H54 (cell line): ENCODE results near the gene NOTCH4.
"Not testable (repeated sequence)": the region's sequence is repeated elsewhere in the genome, so short reads cannot be mapped to it uniquely, and the experiment has no call there.

Experiments
- DNase-seq: peaks from one replicate; pipeline ENCODE4 v3.0.0; 2011; ENCODE audit warnings: low spot score, mixed read lengths; ENCODE audit not compliant: insufficient read length
- FAIRE-seq: peaks from 3 replicates; lab custom pipeline; 2011; peaks lifted over from hg19 to GRCh38; lab: Jason Lieb, UNC
- POLR2A ChIP-seq: IDR thresholded peaks from 2 replicates; pipeline ENCODE4 v1.6.1; 2011; ENCODE audit warnings: low read depth, mild to moderate bottlenecking, low read length

The NOTCH4 gene

GRCh38 chr6:32239462-32239861 is 15.6 kb upstream of the NOTCH4 start:
- FAIRE-seq (no peak), DNase-seq (no peak)
- no peak for TF ChIP-seq POLR2A

DNA sequence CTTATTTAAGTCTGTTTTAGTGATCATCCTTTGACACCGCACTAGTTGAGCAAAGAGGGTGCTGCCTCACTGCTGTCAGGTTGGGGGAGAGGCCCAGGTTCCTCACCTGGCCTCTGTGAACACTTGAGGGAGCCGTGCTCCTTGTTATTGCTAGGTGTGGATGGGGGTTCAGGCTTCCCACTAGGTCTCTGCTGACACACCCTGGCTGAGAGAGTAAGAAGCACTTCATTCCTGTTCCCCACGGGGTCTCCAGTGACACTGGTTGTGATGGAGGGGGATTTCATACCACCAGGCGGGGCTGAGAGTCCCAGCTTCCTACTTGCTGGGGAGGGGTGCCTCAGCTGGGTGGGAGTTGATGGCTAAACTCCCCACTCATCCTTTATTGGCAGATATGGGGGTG is 11.1 kb upstream of the NOTCH4 start:
- no peak for FAIRE-seq
- TF ChIP-seq POLR2A: no peak
- no peak for DNase-seq

- FAIRE-seq (no peak), DNase-seq (no peak)
- TF ChIP-seq POLR2A: no peak
These were observed 2.6 kb upstream of the NOTCH4 start for GRCh38 chr6:32226434-32226833.

GRCh38 chr6:32224696-32225095 is 829 bp upstream of the NOTCH4 start:
- no peak for DNase-seq
- FAIRE-seq: no peak
- TF ChIP-seq POLR2A: no peak

GRCh38 chr6:32222333-32223230 is 1.3 kb downstream of the NOTCH4 start:
- FAIRE-seq (no peak), DNase-seq (no peak)
- no peak for TF ChIP-seq POLR2A

DNA sequence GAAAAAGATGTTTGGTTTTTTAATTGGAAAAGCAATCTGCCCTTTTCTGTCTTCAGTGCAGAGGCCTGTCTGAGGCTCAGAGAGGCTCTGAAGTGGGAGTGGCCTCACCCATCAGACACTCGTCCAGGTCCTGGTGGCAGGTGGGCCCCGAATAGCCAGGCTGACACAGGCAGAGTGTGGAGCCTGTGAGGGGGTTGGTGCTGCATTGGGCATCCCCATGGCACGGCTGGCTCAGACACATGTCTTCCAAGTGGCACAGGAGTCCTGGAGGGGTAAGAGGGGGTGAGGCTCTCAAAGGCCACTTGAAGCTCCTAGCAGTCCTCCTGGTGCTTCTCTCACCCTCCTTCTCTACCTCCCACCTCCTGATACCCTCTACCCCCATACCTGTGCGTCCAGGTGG is 3.8 kb downstream of the NOTCH4 start:
- no peak for TF ChIP-seq POLR2A
- DNase-seq (no peak), FAIRE-seq (no peak)

GRCh38 chr6:32218167-32218566 is 5.7 kb downstream of the NOTCH4 start:
- DNase-seq: no peak
- FAIRE-seq: no peak
- TF ChIP-seq POLR2A: no peak

- TF ChIP-seq POLR2A: no peak
- DNase-seq (no peak), FAIRE-seq (no peak)
These were observed 6.9 kb downstream of the NOTCH4 start for GRCh38 chr6:32216998-32217397.

DNA sequence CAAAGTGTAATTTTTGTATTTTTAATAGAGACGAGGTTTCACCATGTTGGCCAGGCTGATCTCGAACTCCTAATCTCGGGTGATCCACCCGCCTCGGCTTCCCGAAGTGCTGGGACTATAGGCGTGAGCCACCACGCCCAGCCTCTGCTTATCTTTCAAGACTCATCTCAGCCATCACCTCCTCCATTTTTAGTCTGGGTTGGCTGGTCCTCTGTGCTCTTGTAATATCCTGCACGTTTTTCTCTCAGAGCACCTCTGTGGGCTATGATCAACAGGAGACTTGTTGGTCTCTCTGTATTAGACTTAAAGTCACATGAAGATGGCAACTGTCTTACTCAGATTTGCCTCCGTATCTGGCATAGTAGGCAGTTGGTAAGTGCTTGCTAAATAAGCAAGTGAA is 7.6 kb downstream of the NOTCH4 start:
- TF ChIP-seq POLR2A: no peak
- DNase-seq: no peak
- FAIRE-seq: no peak

- FAIRE-seq (no peak), DNase-seq (no peak)
- TF ChIP-seq POLR2A: no peak
These were observed 8.2 kb downstream of the NOTCH4 start for GRCh38 chr6:32215617-32216016.

- TF ChIP-seq POLR2A: no peak
- DNase-seq (no peak), FAIRE-seq (no peak)
These were observed 9.7 kb downstream of the NOTCH4 start for GRCh38 chr6:32214126-32214525.

- no peak for DNase-seq
- no peak for FAIRE-seq
- TF ChIP-seq POLR2A: no peak
These were observed 10.2 kb downstream of the NOTCH4 start for GRCh38 chr6:32213649-32214048.

DNA sequence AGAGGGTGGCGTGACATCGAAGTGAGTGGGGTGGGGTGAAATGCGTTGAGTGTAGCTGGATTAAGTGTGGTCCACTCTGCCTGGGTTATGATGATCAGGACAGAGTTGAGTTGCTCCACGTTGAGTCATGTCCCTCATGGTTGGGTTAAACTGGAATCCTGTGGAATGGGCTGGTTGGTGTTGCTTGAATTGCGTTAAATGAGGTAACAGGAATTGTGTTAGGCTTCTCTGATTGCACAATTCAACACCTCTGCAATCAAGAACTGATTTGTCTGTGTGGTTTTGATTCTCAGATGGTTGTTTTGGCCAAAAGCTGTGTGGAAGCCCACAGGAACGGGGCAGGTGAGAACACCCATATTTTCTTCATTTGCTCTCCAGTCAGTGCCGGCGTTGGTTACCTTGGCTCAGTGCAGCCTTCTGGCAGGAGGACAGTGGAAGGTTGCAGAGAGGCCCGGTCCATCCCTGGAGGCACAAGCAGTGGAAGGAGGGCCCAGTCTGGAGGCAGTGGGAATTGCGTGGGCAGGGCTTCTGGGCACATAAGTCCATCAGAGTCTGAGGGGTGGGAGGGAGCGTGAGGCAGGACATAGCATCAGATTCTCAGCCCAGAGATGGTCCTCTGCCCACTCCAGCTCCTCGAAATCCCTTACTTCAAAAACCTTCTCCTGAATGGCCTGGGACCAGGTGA is 11.6 kb downstream of the NOTCH4 start:
- no peak for TF ChIP-seq POLR2A
- FAIRE-seq (no peak), DNase-seq (no peak)

- DNase-seq, FAIRE-seq: not testable (repeated sequence)
These were observed 12.4 kb downstream of the NOTCH4 start for GRCh38 chr6:32211432-32211831.
